Measurements from ENCODE around the gene AFF3. TPM values are rescaled to one million over a fixed set of nuclear protein-coding genes. Genes with fewer than 3 reads are reported as not detected.
"Not testable (repeated sequence)": the region's sequence is repeated elsewhere in the genome, so short reads cannot be mapped to it uniquely, and the experiment has no call there.

The AFF3 gene
- total and polyA plus RNA-seq, 7 donors = 0.46 to 25.0 (median 18.6) TPM

DNA sequence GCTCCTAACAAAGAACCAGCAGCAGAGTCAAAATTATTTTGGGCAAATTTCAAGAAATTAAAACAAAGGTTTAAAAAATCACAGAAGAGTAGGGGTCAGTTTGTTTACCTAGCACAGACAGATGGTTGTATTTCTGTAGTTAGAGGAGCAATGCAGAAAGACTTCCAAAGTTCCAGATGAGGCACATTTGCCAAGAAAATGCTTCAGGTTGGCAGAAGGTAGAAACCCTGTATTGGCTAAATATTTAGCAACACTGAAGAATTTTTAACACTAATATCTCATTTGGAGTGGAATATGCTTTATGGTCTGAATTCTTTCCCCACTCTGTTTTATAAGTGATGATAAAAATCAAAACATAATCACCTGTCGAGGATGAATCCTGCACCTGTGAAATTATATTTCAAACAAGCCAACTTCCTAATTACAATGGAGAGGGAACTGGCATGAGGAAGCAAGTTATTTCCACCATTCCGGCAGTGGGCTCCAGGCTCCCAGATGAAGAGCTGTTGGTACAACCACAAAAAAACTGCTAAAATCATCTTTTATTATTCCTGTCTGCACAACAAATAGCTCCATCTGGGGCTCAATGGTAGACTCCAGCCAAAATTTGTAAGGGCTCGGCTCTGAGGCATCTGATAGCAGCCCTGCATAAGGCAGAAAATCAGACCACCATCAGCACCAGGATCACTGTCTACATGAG lies 366.0 kb downstream of the AFF3 start:
- Histone ChIP-seq H3K4me3 (no peak overlapping the region), H3K27ac (no peak overlapping the region), H3K9me3 (peaks cover 0 to 4% (median 2%) of the 10 kb centered on the region in 4 donors), H3K27me3 (no peaks in the 10 kb centered on the region), H3K4me1 (peaks cover 0 to 24% (median 11%) of the 10 kb centered on the region in 4 donors), H3K36me3 (no peaks in the 10 kb centered on the region)
- 65 to 70% methylated on average over 3 of the region's 3 CpGs for WGBS, 2 donors
- no peak for DNase-seq
- intact Hi-C loops (cut with DNase I) = no loop called here
- TF ChIP-seq EP300 (IDR thresholded peaks at IDR 0.05) (no peak), POLR2AphosphoS5 (IDR thresholded peaks at IDR 0.05) (no peak)

DNA sequence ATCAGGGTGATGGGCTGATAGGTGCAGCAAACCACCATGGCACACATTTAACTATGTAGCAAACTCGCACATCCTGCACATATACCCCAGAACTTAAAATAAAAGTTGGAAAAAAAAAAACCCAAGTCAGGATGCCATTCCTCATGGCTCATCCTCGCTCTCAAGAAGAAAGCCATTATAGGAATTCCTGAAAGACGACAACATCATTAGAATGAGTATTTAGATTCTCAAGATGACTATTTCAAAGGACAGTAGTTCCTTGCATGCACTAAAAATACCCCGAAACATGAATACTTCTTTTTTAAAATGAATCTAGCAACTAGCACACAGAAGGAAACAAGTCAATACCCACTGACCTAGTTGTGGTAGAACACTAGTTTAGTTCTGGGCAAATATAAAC lies 366.8 kb downstream of the AFF3 start:
- no peak overlapping the region for H3K27ac ChIP-seq
- intact Hi-C loops (cut with DNase I) = no loop called here
- H3K4me3 ChIP-seq = no peak overlapping the region
- DNase-seq = no peak
- H3K4me1 ChIP-seq = peaks cover 0 to 24% (median 11%) of the 10 kb centered on the region in 4 donors
- no peaks in the 10 kb centered on the region for H3K27me3 ChIP-seq
- TF ChIP-seq EP300 (IDR thresholded peaks at IDR 0.05) (no peak), POLR2A (IDR thresholded peaks at IDR 0.05) (no peak), POLR2AphosphoS5 (IDR thresholded peaks at IDR 0.05) (no peak)
- TF ChIP-seq, protein P1, sequence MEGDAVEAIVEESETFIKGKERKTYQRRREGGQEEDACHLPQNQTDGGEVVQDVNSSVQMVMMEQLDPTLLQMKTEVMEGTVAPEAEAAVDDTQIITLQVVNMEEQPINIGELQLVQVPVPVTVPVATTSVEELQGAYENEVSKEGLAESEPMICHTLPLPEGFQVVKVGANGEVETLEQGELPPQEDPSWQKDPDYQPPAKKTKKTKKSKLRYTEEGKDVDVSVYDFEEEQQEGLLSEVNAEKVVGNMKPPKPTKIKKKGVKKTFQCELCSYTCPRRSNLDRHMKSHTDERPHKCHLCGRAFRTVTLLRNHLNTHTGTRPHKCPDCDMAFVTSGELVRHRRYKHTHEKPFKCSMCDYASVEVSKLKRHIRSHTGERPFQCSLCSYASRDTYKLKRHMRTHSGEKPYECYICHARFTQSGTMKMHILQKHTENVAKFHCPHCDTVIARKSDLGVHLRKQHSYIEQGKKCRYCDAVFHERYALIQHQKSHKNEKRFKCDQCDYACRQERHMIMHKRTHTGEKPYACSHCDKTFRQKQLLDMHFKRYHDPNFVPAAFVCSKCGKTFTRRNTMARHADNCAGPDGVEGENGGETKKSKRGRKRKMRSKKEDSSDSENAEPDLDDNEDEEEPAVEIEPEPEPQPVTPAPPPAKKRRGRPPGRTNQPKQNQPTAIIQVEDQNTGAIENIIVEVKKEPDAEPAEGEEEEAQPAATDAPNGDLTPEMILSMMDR (IDR thresholded peaks at IDR 0.05) = no peak
- H3K9me3 ChIP-seq = peaks cover 0 to 4% (median 2%) of the 10 kb centered on the region in 4 donors
- 73 to 84% methylated on average over 4 of the region's 4 CpGs for WGBS, 2 donors
- no peaks in the 10 kb centered on the region for H3K36me3 ChIP-seq

DNA sequence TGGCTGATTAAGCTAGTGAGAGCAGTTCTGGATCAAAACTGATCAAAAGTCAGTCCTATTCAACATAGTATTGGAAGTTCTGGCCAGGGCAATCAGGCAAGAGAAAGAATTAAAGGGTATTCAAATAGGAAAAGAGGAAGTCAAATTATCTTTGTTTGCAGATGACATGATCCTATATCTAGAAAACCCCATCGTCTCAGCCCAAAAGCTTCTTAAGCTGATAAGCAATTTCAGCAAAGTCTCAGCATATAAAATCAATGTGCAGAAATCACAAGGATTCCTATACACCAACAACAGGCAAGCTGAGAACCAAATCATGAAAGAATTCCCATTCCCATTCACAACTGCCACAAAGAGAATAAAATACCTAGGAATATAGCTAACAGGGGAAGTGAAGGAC lies 368.7 kb downstream of the AFF3 start:
- H3K27me3 ChIP-seq; DNase-seq; H3K36me3 ChIP-seq; H3K9me3 ChIP-seq; H3K4me3 ChIP-seq; intact Hi-C loops (cut with DNase I); H3K27ac ChIP-seq: not testable (repeated sequence)
- WGBS, 2 donors = 62 to 83% methylated on average over 1 of the region's 1 CpG
- H3K4me1 ChIP-seq = peaks cover 0 to 24% (median 11%) of the 10 kb centered on the region in 4 donors

DNA sequence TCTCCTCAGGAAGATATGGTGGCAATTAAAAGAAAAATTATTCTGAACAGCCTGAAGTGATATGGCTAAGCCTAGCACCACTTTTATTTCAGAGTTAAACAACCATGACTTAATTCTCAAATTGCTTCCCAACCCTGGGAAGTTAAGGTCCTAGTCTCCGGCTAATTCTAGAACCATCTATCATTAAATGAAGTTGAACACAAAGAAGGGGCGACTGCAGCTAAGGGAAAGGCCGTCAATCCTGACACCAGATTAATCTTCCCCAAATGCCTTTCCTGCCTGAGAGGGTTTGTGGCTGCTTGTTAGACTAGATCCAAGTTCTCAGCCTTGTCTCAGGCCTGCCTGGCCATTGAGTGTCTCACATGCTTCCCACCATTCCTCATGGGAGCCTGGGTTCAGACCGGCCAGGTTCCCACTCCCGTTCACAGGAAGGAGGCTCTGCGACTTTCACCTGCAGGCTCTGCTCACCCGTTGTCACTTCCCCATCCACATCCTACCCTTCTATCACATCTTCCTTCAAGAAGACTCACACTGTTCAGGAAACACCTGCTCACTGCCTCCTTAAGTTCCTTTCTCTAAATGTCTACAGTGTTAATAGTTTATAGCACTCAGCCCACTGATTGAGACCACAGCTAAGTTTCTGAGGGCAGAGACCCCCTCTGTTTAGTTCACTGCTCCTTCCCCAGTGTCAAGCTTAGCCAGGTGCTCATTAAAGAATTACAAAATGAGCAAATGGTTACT lies 369.6 kb downstream of the AFF3 start:
- DNase-seq = no peak

DNA sequence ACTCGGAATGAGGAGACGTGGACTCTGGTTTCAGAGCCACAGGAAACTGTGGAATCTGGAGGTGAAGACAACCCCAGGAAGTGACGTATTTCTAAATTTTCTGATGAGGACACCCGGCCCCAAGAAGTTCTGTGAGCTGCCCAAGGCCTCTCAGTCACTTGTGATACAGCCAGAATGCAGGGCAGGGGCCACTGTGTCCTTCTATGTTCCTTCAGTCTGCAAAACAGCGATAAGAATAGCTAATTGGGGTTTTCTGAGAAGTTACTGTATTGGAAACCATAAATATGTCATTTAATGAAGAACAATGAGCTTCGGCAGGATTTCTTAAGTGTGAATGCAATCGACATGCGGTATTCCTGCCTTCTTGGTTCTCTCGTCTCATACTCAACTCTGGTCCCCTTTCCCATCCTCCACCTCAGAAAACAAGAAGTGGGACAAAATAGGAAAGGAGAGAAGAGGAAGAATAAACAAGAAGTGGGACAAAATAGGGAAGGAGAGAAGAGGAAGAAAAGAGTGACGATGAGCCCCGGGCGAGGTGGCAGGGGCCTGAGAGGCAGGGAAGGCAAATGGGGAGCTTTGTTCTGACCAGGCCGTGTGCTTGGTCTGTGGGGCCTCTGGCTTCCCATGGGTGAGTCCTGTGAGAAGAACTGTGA lies 370.6 kb downstream of the AFF3 start:
- peaks cover 0 to 4% (median 0%) of the 10 kb centered on the region in 4 donors for H3K9me3 ChIP-seq
- intact Hi-C loops (cut with DNase I) = no loop called here
- H3K27me3 ChIP-seq = no peaks in the 10 kb centered on the region
- no peak overlapping the region for H3K27ac ChIP-seq
- no peaks in the 10 kb centered on the region for H3K36me3 ChIP-seq
- no peak for TF ChIP-seq EP300 (IDR thresholded peaks at IDR 0.05)
- 68 to 84% methylated on average over 13 of the region's 13 CpGs for WGBS, 2 donors
- no peak for DNase-seq
- H3K4me3 ChIP-seq = no peak overlapping the region
- H3K4me1 ChIP-seq = peaks cover 0 to 24% (median 11%) of the 10 kb centered on the region in 4 donors

More for the DNA sequence above, 369.6 kb downstream of the AFF3 start:
- intact Hi-C loops (cut with DNase I) = no loop called here
- Histone ChIP-seq H3K27me3 (no peaks in the 10 kb centered on the region), H3K27ac (no peak overlapping the region), H3K4me1 (peaks cover 0 to 24% (median 11%) of the 10 kb centered on the region in 4 donors), H3K9me3 (peaks cover 0 to 4% (median 0%) of the 10 kb centered on the region in 4 donors), H3K36me3 (no peaks in the 10 kb centered on the region), H3K4me3 (no peak overlapping the region)
- TF ChIP-seq, protein P1 (IDR thresholded peaks at IDR 0.05) = no peak
- TF ChIP-seq POLR2A (IDR thresholded peaks at IDR 0.05) (no peak), POLR2AphosphoS5 (IDR thresholded peaks at IDR 0.05) (no peak), EP300 (IDR thresholded peaks at IDR 0.05) (no peak)
- WGBS, 2 donors = 55 to 76% methylated on average over 7 of the region's 7 CpGs

DNA sequence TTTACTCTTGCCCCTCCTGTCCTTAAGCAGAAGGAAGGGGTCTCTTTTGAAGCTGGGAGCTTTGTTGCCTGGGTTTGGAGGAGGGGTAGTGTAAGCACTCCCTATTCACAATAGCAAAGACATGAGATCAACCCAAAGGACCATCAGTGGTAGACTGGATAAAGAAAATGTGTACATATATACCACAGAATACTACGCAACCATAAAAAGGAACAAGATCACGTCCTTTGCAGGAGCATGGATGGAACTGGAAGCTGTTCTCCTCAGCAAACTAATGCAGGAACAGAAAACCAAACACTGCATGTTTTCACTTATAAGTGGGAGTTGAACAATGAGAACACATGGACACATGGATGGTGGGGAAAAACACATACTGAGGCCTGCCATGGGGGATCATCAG lies 371.5 kb downstream of the AFF3 start:
- H3K4me1 ChIP-seq = peaks cover 0 to 21% (median 10%) of the 10 kb centered on the region in 4 donors
- no peak for DNase-seq
- H3K9me3 ChIP-seq = peaks cover 0 to 4% (median 0%) of the 10 kb centered on the region in 4 donors
- TF ChIP-seq POLR2AphosphoS5 (IDR thresholded peaks at IDR 0.05) = no peak
- TF ChIP-seq POLR2A (IDR thresholded peaks at IDR 0.05) = no peak
- TF ChIP-seq EP300 (IDR thresholded peaks at IDR 0.05) = no peak
- TF ChIP-seq, protein P1 (IDR thresholded peaks at IDR 0.05) = no peak
- no peaks in the 10 kb centered on the region for H3K27me3 ChIP-seq
- H3K4me3 ChIP-seq = no peak overlapping the region
- no peaks in the 10 kb centered on the region for H3K36me3 ChIP-seq
- intact Hi-C loops (cut with DNase I) = no loop called here
- no peak overlapping the region for H3K27ac ChIP-seq
- 48% methylated on average over 2 of the region's 2 CpGs for WGBS, 2 donors
